AG20443 (cell line): ENCODE results near the gene FAT3.

Experiments
- DNase-seq: peaks from one replicate; pipeline ENCODE4 v3.0.0; 2012; ENCODE audit warnings: low spot score, mixed read lengths

Gene FAT3

GRCh38 chr11:92227959-92228935 lies 3.6 kb downstream of the FAT3 start:
- DNase-seq: peak; percentile 11

GRCh38 chr11:92236856-92237255 lies 12.2 kb downstream of the FAT3 start:
- no peak for DNase-seq

GRCh38 chr11:92240916-92241315 lies 16.3 kb downstream of the FAT3 start:
- DNase-seq: no peak

- no peak for DNase-seq
These were observed 21.2 kb downstream of the FAT3 start for GRCh38 chr11:92245700-92246271.

GRCh38 chr11:92246630-92247029 lies 22.0 kb downstream of the FAT3 start:
- DNase-seq: no peak

DNA sequence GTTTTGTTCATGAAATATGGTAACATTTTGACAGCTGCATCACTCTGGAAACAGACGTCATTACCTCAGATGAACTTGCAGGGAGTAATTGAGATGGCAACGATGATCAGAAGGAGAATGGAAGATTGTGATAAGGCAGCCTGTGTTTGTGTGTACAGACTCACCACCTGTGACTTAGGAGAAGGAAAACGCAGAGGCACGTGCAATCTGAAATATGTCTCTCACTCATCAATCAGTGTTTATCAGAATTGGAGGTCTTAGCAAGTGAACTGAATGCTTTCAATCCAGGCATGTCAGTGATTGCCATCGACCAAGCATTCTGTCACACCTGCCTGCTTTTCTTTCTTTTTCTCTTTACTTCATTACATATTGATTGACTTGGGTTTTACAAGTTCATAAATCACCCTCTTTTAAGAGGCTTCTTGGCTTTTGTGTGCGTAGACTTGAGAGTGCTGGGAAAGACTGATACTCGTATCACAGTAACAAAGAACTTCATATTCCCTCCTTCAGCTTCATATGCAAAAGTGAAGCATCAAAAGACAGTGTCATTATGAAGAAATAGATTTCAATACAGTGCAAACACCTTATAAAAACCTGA lies 24.6 kb downstream of the FAT3 start:
- no peak for DNase-seq

DNA sequence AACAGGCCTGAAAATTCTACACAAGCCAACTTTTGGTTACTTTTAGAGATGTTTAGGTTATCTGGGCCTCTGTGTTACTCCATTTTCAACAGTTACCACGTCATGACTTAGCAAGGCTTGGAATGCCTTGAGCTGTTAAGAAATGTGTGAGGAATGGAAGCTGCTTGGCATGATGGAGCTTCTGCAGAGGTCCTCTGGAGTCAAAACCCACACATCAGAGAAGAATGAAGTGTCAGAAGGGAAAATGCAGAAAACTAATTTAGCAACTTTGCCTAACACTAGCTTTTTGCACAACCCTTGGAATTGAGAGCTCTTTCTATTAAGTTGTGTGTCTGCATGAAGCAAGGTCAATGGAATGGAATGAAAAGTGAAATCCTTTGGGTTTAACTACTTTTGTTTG lies 27.4 kb downstream of the FAT3 start:
- DNase-seq: peak; percentile 13

GRCh38 chr11:92253421-92253820 lies 28.8 kb downstream of the FAT3 start:
- DNase-seq: no peak

DNA sequence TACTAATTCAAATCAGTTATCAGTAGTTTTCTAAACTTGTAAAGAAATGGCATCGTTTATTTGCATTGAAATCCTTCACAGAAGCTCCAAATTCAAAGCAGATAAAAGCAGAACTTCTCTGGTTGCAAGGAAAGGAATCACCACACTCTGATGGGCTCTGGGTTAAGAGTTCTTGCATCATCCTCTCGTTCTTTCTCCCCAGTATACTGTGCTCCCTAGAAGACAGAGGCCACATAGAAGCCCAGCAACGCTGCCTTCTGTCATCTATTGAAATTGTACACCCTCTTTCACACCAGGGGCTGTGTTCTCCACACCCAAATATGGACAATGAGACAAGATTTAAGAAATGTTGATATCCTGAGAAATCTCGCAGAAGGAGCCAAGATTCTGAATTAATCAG lies 29.3 kb downstream of the FAT3 start:
- DNase-seq: no peak

- DNase-seq: no peak
These were observed 32.9 kb downstream of the FAT3 start for GRCh38 chr11:92257536-92257935.

- DNase-seq: no peak
These were observed 35.2 kb downstream of the FAT3 start for GRCh38 chr11:92259861-92260260.

DNA sequence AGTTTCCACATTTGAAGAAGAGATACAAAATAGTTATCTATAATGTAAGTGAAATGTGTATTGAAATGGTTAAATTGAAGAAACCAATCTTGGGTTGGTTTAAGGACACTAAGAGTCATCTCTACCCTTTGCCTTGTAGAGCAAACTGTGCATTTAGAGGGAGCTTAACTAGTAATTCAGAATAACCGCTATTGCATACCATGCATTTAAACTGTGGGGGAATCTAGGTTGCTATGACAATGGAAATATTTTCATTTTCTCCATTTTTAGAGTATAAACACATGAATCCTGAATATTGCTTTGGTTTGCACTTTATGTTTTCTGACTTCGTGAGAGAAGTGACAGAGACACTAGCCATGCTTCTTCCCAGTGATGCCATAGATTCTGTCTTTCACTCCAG lies 39.7 kb downstream of the FAT3 start:
- DNase-seq: no peak

- no peak for DNase-seq
These were observed 42.2 kb downstream of the FAT3 start for GRCh38 chr11:92266806-92267205.

GRCh38 chr11:92267278-92267677 lies 42.7 kb downstream of the FAT3 start:
- no peak for DNase-seq

GRCh38 chr11:92267968-92268367 lies 43.4 kb downstream of the FAT3 start:
- no peak for DNase-seq

DNA sequence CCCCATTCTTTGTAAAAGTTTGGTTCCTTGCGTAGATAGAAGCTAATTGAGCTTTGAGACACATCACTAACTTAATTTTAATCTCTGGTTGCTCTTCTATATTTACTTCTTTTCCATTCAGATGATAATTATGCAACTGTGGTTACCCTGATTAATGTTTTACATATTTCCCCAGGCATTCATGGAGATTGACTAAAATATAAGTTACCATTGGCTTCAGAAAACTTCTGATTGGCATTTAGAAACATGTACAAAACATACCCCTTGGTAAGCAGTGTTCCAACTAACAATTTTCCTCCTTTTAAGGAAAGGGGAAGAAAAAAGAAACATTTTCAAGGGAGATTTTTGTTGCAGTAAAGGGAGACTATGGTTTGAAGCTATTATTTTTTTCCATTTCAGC lies 43.9 kb downstream of the FAT3 start:
- no peak for DNase-seq

DNA sequence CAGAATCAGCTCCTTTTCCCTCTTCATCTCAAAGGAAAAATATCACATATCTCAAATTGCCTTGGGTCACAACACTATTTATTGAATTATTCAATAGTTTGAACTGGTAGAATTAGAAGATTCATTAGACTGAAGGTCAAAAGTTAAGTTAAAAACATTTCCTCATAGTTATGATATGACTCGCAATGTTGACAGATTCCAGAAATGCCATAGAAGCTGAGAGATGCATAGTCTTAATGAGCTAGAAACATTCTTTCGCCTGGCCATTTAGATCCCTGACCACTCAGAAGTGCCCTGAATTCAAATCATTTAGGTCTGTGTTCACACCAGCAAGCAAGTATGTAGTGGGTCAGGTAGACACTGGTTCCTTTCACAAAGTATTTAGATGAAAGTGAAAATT lies 44.4 kb downstream of the FAT3 start:
- DNase-seq: peak; percentile 23

- no peak for DNase-seq
These were observed 45.2 kb downstream of the FAT3 start for GRCh38 chr11:92269841-92270240.

GRCh38 chr11:92272651-92273050 lies 48.0 kb downstream of the FAT3 start:
- DNase-seq: no peak
